ENCODE data around the gene LRCH1.
"Not testable (repeated sequence)": the region's sequence is repeated elsewhere in the genome, so short reads cannot be mapped to it uniquely, and the experiment has no call there.

The LRCH1 gene

DNA sequence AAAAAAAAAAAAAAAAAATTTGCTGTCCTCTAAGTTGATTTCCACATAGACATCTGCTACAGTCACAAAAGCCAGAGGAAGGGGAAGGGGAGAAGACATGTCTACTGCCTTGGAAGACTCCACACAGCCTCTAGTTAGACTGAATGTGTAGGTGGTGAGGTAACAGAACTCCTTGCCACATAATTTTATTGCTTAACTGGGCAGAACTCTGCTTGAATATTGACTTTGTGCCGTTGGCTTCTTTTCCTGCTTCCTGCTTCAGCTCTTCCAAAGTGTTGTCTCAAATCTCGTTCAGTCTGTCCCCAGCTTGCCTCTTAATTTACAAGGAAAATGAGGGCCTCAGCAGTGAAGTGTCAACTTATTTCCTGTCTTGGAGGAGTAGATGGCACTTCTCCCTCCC, 206.9 kb downstream of the LRCH1 start:
- no peak for DNase-seq

DNA sequence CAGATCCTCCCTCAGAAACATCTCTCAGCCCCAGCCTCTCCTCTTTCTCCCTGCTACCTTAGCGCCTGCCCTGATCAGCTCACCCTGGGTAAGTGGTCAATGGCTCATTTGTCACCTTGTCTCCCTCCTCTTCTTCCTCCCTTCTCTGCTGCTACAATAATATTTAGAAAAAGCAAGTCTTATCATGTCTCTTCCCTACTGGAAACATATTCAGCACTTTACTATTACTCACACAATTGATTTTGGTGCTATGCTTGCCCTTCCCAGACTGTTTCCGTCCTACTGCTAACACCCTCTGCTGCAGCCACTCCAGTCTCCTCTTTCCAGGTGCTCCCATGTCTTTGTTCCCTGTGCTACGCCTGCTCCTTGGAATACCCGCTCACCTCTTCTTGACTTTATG, 208.2 kb downstream of the LRCH1 start:
- no peak for DNase-seq

DNA sequence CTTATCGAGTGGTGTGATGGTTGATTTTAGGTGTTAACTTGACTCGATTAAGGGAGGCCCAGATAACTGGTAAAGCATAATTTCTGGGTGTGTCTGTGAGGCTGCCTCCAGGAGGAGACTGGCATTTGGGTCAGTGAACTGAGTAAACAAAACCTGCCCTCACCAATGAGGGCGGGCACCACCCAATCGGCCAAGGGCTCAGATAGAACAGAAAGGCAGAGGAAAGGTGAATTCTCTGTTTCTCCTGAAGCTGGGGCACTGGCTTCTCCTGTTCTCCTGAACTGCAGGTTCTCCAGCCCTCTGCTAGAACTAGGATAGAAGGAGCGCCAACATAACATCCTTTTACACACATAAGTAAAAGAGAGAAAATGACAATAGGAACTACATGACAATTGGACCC, 208.9 kb downstream of the LRCH1 start:
- DNase-seq = no peak

DNA sequence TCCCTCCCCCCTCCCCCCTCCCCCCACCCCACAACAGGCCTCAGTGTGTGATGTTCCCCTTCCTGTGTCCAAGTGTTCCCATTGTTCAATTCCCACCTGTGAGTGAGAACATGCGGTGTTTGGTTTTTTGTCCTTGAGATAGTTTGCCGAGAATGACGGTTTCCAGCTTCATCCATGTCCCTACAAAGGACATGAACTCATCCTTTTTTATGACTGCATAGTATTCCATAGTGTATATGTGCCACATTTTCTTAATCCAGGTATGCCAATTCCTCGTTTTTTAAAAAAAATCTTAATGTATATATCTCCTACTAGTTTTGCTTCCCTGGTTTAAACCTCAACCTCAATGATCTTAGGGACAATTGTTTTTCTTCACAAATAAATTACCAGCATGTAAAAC, 217.0 kb downstream of the LRCH1 start:
- DNase-seq = not testable (repeated sequence)

DNA sequence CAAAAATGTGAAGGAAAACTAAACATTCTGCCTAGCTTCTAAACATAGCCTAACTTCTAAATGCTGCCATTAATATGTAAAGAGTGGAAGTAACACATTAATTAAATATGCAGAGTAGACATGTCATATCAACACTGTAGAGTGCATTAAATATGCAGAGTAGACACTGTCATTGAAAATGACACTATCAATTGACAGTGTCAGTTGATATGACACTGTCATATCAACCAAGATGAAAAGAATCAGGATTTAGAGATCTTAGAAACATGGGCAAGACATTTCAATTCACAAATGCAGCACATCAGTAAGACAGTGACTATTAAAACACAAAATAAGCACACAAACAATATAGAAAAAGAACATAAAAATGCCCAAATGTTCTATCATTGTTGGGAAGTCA, 218.7 kb downstream of the LRCH1 start:
- no peak for DNase-seq

DNA sequence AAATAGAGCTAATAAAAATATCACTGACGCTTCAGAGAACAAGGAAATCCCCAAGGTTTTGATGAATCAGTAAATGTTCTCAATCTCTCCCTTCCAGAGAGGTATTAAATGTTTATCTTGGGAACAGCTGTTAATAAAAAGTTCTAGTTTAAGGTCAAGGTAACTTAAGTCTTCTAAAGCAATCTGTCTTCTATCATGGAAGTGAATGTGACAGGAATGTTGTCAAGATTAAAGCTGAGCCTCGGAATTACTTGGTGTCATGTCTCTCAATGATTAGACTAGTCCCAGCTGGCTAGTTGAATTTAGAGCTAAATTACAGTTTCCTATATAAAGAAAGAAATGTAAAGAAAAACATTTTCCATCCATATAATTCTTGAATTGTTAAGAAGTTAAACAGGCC, 220.6 kb downstream of the LRCH1 start:
- no peak for DNase-seq

DNA sequence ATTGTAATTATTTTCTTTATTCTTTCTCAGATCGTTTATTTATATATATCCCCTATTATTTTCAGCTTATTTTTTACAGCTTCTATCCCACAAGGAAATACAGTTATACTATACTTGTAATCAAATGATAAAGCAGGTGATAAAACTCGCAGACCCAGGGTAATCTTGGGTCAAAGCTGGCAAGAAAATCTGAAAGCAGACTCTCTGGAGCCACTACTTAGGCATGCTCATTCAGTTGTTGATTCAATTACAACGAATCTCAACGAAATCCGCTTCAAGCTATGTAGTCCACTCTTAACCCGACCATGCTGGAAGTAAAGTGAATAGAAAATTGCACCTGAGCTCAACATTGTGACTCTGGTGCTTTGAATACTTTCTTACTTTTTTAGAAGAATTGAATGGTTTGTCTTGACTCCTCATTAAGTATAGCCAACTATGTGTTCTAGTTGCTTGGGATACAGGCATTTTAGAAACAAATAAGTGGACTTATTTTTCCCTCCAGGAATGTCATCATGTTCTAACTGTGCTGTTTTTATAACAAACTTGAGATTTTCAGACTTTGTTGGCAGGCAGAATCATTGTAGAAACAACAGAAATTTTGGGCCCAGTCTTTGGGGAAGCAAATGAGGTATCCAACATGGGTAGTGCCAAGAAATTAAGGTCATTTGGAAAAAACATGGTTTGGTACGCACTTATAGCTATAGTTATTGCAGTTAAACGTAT, 222.6 kb downstream of the LRCH1 start:
- DNase-seq = no peak

DNA sequence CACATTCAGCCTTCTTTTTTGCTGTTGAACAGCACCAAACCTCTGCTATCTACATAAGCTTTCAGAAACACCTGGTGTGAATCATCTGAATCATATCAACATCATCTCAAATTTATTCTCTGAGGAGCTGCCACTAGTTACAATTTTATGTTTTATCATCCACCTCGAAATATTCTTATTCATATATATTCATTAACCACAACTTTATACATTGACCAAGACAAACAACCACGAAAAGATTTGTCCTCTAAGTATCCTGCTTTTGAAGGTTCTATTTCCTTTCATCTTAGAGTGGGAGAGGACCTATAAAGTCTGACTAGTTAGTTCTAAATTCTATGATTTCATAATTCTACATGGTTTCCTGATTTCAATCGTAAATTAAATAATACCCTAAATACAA, 225.1 kb downstream of the LRCH1 start:
- no peak for DNase-seq

DNA sequence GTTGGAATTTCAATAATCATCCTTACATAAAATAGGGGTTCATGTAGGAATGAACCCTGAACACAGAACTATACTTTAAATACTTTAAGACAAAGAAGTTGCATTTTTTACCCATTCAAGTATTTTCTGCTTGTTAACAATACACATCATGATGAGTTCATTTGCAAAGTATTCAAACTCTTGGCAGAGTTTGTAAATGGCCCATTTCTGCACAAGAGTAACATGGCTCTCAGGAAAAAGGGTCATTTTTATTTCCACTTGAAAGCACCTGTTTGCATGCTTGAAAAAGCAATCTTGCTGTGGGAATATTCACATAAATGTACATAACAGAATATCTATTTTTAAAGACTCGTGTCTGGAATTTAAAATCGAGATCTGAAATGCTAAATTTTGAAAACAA, 225.9 kb downstream of the LRCH1 start:
- no peak for DNase-seq

DNA sequence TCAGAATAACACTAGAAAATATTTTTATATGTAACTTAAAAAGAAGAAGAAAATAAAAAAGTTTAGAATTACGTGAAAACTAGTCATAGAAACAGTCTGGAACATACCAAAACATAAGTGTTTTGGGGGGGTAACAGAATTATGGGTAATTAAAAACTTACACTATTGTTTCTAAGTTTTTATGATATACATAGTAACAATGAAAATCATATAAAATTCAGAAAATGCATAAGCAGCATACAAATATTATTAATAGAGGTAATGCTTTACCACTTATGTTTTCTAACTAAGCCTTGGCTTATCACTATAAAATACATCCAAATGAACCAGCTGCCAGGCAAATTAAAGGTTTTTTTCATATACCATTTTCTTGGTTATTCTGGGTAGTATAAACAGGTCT, 229.1 kb downstream of the LRCH1 start:
- DNase-seq = no peak

DNA sequence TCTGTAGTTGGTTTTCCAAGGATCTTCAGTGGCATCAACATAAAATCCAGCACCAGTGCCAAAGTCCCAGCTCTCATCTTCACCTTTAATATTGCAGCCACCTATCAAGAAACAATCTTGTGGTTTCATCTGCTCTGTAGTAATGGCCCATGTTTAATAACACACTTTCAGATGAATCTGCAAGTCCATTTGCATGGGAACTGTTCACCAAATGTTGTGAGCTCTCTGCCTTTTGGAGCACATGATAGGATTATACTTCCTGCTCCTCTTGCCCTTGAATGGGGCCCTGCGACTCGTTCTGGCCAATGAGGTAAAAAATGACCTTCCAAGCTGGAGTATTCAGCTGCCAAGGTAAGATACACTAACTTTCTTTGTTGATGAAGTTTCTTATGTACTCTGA, 229.7 kb downstream of the LRCH1 start:
- no peak for DNase-seq

DNA sequence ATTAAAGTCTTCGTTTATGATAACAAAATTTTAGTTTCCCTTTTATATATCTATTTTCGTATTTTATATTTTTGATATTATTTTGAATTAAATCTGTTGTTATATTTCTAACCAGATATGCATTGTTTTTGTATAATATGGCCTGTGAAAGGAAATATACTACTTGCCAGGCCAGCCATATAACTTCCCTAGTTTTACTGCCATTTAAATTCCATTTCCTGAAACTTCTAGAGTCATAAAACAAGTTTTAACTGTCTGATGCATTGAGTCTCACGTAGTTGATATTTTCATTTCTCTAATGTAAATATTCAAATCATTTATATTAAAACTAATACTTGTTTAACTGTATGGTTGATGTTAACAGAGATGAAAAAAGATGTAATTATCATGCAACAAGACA, 230.5 kb downstream of the LRCH1 start:
- no peak for DNase-seq

DNA sequence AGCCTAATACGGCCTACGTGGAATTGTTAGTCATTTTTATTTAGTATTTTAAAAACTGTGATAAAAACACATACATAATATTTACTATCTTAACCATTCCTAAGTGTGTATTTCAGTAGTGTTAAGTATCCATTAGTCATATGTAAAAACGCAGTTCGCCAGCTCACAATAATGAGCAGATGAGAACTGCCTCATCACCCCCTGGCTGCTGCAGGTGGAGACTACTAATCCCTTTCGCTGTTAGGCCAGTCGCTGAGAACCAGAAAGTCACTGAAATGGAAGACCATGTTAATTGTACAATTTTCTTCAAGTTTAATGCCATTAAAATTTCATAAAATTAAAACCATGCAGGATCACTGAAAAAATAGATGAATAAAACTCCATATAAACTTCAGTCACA, 242.4 kb downstream of the LRCH1 start:
- no peak for DNase-seq

DNA sequence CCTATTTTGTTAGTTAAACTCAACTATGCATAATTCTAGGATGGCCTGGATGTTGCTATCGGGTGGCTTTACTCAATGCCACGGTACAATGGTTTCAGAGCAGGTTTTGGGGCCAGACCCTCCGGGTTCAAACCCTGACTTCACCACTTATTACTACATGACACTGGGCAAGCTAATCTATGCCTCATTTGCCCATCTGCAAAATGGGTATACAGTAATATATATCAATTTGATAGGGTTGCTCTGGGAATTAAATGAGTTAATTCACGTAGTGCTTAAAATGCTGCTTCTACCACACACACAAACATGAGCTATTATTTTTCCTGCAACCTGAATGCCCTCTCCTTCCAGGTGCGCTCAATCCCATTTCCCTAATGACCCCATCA, 243.2 kb downstream of the LRCH1 start:
- no peak for DNase-seq

DNA sequence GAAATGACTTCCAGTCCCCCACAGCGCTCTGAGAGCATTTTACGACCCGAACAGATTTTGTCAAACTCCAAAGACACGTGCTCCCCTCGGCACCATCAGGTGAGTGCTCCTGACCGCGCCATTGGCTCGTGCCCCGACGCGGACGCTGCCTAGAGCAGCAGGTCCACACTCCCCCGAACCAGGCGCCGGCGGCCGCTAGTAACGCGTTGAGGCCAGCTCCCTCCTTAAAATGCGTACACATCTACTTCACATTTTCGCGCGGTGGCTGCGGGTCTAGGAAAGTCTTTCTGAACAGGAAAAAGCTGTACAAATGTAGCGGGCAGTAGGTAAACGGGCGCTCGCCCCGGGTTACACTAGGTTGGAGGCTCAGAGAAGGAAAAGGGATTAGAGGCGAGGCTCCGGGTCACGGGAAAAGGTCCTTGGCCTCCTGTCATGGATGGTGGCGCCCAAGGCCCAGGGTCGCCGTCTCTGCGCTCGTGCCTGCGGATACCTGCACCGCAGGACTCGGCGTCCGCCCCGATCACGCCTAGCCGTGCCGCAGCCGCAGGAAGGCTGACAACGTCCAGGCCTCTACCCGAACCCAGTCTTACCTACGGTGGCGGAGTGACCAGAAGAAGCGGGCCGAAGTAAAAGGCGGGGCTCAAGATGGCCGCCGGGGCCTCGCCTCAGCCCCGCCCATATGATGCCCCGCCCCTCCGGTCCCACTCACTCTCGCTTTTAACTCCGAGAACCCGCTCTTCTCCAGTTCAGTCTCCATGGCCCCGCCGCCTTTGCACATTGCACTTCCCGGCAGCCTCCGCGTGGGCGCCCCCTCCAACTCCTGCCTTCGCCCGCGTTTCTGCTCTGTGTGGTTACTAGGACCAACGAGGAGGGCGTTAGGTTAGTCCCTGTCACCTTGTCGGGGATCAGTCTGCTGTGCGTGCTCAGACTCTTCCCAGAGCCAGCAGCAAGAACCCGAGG, 243.8 kb downstream of the LRCH1 start, which contains the start of gene ESD:
ESD (minus strand) TSS at position 647 of the 960 bp plus-strand sequence. CDS start 5,748 bp downstream, outside the sequence.
- peak; percentile 87 for DNase-seq

DNA sequence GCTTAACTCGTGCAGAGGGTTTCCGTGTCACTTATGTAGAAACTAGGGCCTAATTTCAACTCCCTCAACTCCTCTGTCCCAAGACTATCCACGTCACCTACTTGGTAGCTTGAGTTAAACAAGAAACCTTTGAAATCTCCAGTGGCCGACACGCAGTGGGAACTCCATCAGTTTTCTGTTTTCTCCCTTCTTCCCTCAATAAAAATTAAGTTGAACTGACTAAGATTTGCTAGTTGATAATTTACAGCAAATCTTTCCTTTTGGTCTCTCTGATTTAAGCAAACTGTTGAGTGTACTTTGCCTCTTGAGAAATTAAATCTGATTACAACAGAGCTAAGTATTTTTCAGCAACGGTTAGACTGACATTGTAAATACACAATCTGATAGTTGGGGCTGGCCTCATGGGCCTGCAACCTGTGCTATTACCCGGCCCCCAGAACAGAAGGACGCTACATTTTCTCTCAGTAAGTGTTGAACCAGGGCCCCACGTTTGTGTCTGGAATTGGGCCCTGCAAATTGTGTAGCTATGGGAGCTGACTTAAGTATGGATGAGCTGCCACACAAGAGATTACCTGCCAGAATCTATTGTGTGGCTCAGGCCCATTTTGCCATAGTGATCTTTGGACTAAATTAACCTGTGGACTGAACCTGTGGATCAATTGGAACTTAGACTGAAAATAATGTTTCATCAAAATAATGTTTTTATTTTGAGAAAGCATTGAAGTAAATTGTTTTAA, 244.7 kb downstream of the LRCH1 start:
- DNase-seq = no peak

DNA sequence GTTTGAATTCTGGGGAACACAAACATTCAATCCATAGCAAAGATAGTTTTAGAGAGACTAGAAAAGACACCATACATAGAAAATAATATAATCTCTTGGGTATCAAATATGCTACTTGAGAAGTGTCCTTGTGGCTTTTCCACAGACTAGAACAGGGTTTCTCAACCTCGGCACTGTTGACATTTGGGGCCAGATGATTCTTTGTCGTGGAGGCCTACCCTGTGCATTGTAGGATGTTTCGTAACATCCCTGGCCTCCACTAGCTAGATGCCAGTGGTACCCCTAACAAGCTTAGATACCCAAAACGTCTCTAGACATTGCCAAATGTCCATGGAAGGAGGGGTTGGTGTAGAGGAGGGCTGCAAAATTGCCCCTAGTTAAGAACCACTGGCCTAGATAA, 246.2 kb downstream of the LRCH1 start:
- DNase-seq = no peak

DNA sequence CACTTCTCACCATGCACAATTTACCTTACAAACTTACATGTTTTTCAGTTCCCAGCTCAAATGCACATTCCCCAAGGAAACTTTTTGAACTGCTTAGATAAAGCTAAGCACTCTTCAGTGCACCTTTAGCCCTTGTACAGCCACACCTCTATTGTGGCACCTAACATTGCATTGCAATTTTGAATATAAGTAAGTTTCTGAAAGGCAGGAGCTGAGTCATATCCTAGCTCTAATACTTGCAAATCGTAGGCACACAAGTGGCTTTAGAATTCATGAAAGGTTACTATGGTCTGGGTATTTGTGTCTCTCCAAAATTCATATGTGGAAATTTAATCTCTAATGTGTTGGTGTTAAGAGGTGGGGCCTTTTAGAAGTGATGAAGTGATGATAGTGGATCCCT, 248.9 kb downstream of the LRCH1 start:
- no peak for DNase-seq
